MM.1S (cell line): ENCODE measurements around the gene SKIDA1.

Source experiments
- CTCF ChIP-seq: fragments of 300-600 bp; sonication (generic); IDR thresholded peaks from 2 replicates; pipeline ENCODE4 v1.5.1; 2016; ENCODE audit warnings: antibody characterized with exemption, low read length, mixed read lengths
- EZH2phosphoT487 ChIP-seq: fragments of 300-600 bp; sonication (generic); IDR thresholded peaks from 2 replicates; pipeline ENCODE4 v1.6.1; 2018; ENCODE audit warnings: antibody characterized with exemption, low read length

GRCh38 chr10:21526860-21527597 is 1.5 kb upstream of the SKIDA1 start:
- no peak for TF ChIP-seq CTCF
- no peak for TF ChIP-seq EZH2phosphoT487
